ENCODE measurements around the gene KIF2A.

KIF2A gene

GRCh38 chr5:62326702-62327101, 20.7 kb downstream of the KIF2A start:
- H3K4me2 ChIP-seq (ENCODE audit: low read length), result no peak overlapping the region
- no peaks in the 10 kb centered on the region; the same call in 1 of the 2 replicates for H3F3A ChIP-seq (ENCODE audit: insufficient read depth, low read length)
- peaks cover 79% of the 10 kb centered on the region for H3K79me2 ChIP-seq (ENCODE audit: insufficient read depth, low read length)
- no peak overlapping the region for H2AFZ ChIP-seq (ENCODE audit: low read length)
- H3K9ac ChIP-seq (ENCODE audit: low read length), result no peak overlapping the region
- peak overlapping the region; percentile 61 for H3K27ac ChIP-seq (ENCODE audit: low read depth, low read length, poor library complexity, severe bottlenecking)
- H4K20me1 ChIP-seq (ENCODE audit: insufficient read depth, low read length), result no peaks in the 10 kb centered on the region
- H3K9me2 ChIP-seq (ENCODE audit: low read depth, low read length), result no peaks in the 10 kb centered on the region
- no peaks in the 10 kb centered on the region for H3K9me3 ChIP-seq (ENCODE audit: low read length)
- peaks cover 77% of the 10 kb centered on the region for H3K4me1 ChIP-seq (ENCODE audit: insufficient read depth, low read length, severe bottlenecking)
- H3K4me3 ChIP-seq (ENCODE audit: low read depth, low read length, poor library complexity, severe bottlenecking), result no peak overlapping the region
- TF ChIP-seq EZH2 (IDR thresholded peaks at IDR 0.05; ENCODE audit: borderline replicate concordance, low read length), result no peak
- TF ChIP-seq CTCF (IDR thresholded peaks at IDR 0.05; ENCODE audit: low read length), result no peak
- peaks cover 10% of the 10 kb centered on the region for H3K36me3 ChIP-seq (ENCODE audit: insufficient read depth, low read length)
- no peaks in the 10 kb centered on the region for H3K27me3 ChIP-seq (ENCODE audit: insufficient read depth, low read length)

GRCh38 chr5:62327138-62328053, 21.4 kb downstream of the KIF2A start:
- peaks cover 79% of the 10 kb centered on the region for H3K79me2 ChIP-seq (ENCODE audit: insufficient read depth, low read length)
- no peaks in the 10 kb centered on the region for H3K9me2 ChIP-seq (ENCODE audit: low read depth, low read length)
- H3F3A ChIP-seq (ENCODE audit: insufficient read depth, low read length), result no peaks in the 10 kb centered on the region; the same call in 1 of the 2 replicates
- no peak overlapping the region for H2AFZ ChIP-seq (ENCODE audit: low read length)
- H3K4me2 ChIP-seq (ENCODE audit: low read length), result 0 out of 2 replicates have a peak overlapping the region, but pooled peaks have one; percentile 17
- H3K9ac ChIP-seq (ENCODE audit: low read length), result no peak overlapping the region; the same call in 1 of the 2 replicates
- H3K27ac ChIP-seq (ENCODE audit: low read depth, low read length, poor library complexity, severe bottlenecking), result peak overlapping the region; percentile 61
- no peak overlapping the region for H3K4me3 ChIP-seq (ENCODE audit: low read depth, low read length, poor library complexity, severe bottlenecking)
- peaks cover 3% of the 10 kb centered on the region for H3K36me3 ChIP-seq (ENCODE audit: insufficient read depth, low read length)
- peaks cover 83% of the 10 kb centered on the region for H3K4me1 ChIP-seq (ENCODE audit: insufficient read depth, low read length, severe bottlenecking)
- no peaks in the 10 kb centered on the region for H3K9me3 ChIP-seq (ENCODE audit: low read length)
- H4K20me1 ChIP-seq (ENCODE audit: insufficient read depth, low read length), result no peaks in the 10 kb centered on the region
- no peaks in the 10 kb centered on the region for H3K27me3 ChIP-seq (ENCODE audit: insufficient read depth, low read length)
- no peak for TF ChIP-seq CTCF (IDR thresholded peaks at IDR 0.05; ENCODE audit: low read length)
- no peak for TF ChIP-seq EZH2 (IDR thresholded peaks at IDR 0.05; ENCODE audit: borderline replicate concordance, low read length)

- TF ChIP-seq EZH2 (IDR thresholded peaks at IDR 0.05; ENCODE audit: borderline replicate concordance, low read length), result no peak
- no peak for TF ChIP-seq CTCF (IDR thresholded peaks at IDR 0.05; ENCODE audit: low read length)
- peak overlapping the region; percentile 24; the same call in 1 of the 2 replicates for H3K4me2 ChIP-seq (ENCODE audit: low read length)
- H3F3A ChIP-seq (ENCODE audit: insufficient read depth, low read length), result no peaks in the 10 kb centered on the region; the same call in 1 of the 2 replicates
- no peaks in the 10 kb centered on the region for H4K20me1 ChIP-seq (ENCODE audit: insufficient read depth, low read length)
- peaks cover 83% of the 10 kb centered on the region for H3K4me1 ChIP-seq (ENCODE audit: insufficient read depth, low read length, severe bottlenecking)
- H3K9me3 ChIP-seq (ENCODE audit: low read length), result no peaks in the 10 kb centered on the region
- H2AFZ ChIP-seq (ENCODE audit: low read length), result no peak overlapping the region
- H3K9ac ChIP-seq (ENCODE audit: low read length), result no peak overlapping the region
- peaks cover 75% of the 10 kb centered on the region for H3K79me2 ChIP-seq (ENCODE audit: insufficient read depth, low read length)
- no peak overlapping the region for H3K27ac ChIP-seq (ENCODE audit: low read depth, low read length, poor library complexity, severe bottlenecking)
- H3K36me3 ChIP-seq (ENCODE audit: insufficient read depth, low read length), result 0 out of 2 replicates have a peak, but pooled peaks cover 4% of the 10 kb centered on the region
- no peaks in the 10 kb centered on the region for H3K9me2 ChIP-seq (ENCODE audit: low read depth, low read length)
- H3K4me3 ChIP-seq (ENCODE audit: low read depth, low read length, poor library complexity, severe bottlenecking), result no peak overlapping the region
- H3K27me3 ChIP-seq (ENCODE audit: insufficient read depth, low read length), result no peaks in the 10 kb centered on the region
These were observed 22.9 kb downstream of the KIF2A start for GRCh38 chr5:62328772-62329491.

Data from OCI-LY1 (cell line).